ENCODE results near the gene METTL1.
A peak's percentile ranks its signal among the peaks of the same experiment; 100 is the strongest.

The METTL1 gene

DNA sequence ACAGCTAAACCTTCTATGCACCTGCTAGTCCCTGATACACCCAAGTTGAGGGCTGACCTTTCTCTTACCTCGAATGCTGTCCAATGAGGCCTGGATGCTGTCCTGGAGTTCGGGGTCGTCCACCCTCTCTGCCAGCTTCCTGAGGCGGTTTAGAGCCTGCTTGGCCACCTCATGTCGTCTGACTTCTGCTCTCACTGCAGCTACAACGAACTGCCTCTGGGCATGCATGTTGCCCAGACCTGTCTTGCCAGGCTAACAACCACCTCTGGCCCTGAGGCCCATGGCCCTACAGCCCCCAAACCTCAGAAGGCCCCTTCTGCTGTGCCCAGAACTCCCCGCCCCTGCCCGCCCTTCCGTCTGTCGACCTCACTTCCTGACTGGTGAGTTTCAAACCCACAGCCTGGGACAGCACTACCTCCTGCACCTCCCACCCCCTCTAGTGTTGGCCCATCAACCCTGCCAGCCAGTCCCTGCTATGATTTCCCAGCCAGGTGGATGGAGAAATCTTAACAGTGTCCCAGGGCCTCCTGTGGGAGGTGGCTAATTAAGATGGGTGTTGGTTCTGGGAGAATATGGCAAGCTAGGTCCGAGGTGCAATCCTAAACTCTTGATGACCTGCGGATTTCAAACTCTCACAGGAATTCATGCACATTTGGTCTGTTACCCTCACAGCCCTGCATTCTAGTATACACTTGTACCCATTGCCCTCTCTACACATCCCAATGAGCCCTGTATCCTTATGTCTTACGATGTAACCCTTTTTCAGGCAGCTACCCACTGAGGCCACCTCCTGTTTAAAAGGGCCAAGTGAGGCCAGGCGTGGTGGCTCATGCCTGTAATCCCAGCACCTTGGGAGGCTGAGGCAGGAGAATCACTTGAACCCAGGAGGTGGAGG, 29.8 kb downstream of the METTL1 start:
- no peak for TF ChIP-seq JUND (IDR thresholded peaks at IDR 0.05; ENCODE audit: low read depth)
- DNase-seq (ENCODE audit: low read depth in 1 of 2, low spot score in 1 of 2), result peak in 1 of 2 experiments; percentile 60
- in situ Hi-C loops (cut with HindIII; ENCODE audit: low pct_unique_long_range_greater_than_20kb, low sequenced_read_pairs), result no loop called here

GRCh38 chr12:57741413-57741789, 30.5 kb downstream of the METTL1 start:
- DNase-seq (ENCODE audit: low read depth in 1 of 2, low spot score in 1 of 2), result no peak
- TF ChIP-seq JUND (IDR thresholded peaks at IDR 0.05; ENCODE audit: low read depth), result no peak
- in situ Hi-C loops (cut with HindIII; ENCODE audit: low pct_unique_long_range_greater_than_20kb, low sequenced_read_pairs), result no loop called here

GRCh38 chr12:57740656-57741412, 31.1 kb downstream of the METTL1 start:
- no peak for TF ChIP-seq JUND (IDR thresholded peaks at IDR 0.05; ENCODE audit: low read depth)
- no peak for DNase-seq (ENCODE audit: low read depth in 1 of 2, low spot score in 1 of 2)
- in situ Hi-C loops (cut with HindIII; ENCODE audit: low pct_unique_long_range_greater_than_20kb, low sequenced_read_pairs), result no loop called here

DNA sequence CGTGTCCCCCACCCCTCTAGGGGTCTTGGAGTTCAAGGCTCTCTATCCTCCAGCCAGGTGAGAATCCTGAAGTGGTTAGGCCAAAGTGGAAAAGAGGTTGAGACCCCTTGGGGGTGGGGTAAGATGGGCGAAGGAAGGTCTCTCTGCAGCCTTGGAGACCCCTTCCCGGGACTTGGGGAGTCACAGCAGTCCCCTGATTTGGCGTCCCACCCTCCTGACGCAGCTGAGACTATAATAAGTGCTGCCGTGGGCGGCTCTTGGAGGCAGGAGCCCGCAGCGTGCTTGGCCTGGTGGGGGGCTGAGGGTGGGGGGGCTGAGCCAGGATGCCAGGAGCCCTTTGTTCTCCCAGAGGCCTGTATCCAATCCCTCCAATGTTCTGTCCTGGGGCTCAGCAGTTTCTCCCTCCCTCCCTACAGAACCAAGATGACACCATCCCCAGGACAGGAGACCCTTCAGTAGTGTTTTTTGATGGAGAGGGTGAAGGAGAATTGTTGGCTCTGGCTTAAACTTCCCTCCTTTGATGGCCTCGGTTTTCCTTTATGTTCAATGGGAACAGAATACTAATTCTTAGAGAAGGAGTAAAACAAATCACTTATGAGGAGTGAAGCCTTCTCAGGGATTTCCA, 31.9 kb downstream of the METTL1 start:
- in situ Hi-C loops (cut with HindIII; ENCODE audit: low pct_unique_long_range_greater_than_20kb, low sequenced_read_pairs), result no loop called here
- DNase-seq (ENCODE audit: low read depth in 1 of 2, low spot score in 1 of 2), result no peak
- TF ChIP-seq JUND (IDR thresholded peaks at IDR 0.05; ENCODE audit: low read depth), result no peak

DNA sequence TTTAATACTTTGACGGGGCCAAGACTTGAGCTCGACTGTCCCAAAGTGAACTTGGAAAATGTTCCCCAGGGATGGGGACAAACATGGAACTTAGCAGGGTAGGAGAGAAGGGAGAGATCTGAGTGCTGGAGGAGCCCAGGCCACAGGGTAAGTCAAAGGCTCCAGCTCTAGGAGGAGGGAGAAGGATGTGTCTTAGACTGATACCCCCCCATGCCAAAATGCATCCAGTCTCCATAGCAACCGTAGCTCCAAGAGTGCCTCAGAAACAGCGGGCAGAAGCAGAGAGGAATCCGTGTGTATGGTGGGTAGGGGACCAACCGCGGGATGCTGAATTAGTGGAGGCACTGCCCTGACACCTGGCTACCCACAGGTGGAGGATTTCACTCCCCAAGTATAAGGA, 32.5 kb downstream of the METTL1 start:
- DNase-seq (ENCODE audit: low read depth in 1 of 2, low spot score in 1 of 2), result no peak
- in situ Hi-C loops (cut with HindIII; ENCODE audit: low pct_unique_long_range_greater_than_20kb, low sequenced_read_pairs), result no loop called here
- TF ChIP-seq JUND (IDR thresholded peaks at IDR 0.05; ENCODE audit: low read depth), result no peak

DNA sequence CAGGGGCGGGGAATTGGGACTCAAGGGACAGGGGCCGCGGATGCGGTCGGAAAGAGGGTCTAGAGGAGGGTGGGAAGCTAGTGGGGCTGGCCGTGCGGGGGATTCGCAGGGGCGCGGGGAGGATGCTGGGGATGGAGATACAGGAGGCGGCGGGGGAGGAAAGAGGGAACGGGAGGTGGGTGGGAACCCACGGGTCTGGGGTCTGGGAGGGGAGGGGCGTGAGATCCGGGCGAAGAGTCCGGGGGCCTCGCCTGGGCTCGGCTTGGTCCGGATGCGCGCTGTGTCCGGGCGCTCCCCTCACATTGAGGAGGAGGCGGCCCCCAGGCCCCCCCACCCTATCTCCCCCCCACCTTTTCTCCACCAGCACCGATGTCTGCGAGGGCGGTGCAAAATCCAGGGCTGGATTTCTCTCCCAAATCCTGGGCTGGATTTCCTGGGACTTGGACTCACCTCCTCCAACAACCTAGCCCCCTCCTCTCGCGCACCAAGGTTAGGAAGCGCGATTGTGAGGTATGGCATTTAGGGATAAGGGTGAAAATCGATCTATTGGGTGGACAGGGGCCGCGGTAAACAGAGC, 33.2 kb downstream of the METTL1 start, which contains the start of gene AGAP2:
AGAP2 (minus strand) TSS at position 82 of the 577 bp plus-strand sequence. CDS start 496 bp downstream, outside the sequence.
- no peak for TF ChIP-seq JUND (IDR thresholded peaks at IDR 0.05; ENCODE audit: low read depth)
- in situ Hi-C loops (cut with HindIII; ENCODE audit: low pct_unique_long_range_greater_than_20kb, low sequenced_read_pairs), result no loop called here
- peak in 1 of 2 experiments; percentile 42 for DNase-seq (ENCODE audit: low read depth in 1 of 2, low spot score in 1 of 2)

DNA sequence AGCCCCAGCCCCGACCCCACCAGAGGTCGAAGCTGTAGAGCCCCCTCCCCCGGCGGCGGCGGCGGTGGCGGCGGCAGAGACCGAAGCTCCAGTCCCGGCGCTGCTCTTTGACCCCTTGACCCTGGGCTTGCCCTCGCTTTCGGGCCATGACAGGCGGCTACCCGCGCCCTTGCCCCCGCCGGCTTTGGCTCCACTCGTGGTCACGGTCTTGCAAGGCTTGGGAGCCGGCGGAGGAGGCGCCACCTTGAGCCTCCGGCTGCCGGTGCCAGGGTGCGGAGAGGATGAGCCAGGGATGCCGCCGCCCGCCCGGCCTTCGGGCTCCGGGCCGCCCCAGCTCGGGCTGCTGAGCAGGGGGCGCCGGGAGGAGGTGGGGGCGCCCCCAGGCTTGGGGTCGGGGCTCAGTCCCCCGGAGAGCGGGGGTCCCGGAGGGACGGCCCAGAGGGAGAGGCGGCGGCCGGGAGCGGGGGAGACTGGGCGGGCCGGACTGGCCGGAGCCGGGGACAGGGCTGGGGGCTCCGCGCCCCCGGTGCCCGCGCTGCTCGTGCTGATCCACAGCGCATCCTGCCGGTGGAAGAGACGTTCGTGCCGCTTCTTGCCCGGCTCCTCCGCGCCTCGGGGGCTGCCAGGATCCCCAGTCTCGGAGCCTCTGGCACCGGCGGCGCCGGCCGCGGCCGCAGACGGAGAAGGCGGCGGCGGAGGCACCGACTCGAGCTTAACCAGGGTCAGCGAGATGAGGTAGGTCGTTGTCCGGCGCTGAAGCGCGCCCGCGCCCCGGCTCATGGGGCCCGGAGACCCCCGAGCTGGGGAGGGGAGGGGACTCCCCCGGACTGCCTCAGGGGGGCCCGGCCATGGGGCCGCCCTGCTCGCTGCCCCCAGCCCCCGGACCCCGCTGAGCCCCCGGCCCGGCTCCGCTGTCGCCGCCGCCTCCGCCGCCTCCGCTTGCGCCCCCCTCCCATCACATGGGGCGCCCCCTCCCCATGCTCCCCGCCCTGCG, 34.1 kb downstream of the METTL1 start:
- peak in 1 of 2 experiments; percentile 61 for DNase-seq (ENCODE audit: low read depth in 1 of 2, low spot score in 1 of 2)
- no peak for TF ChIP-seq JUND (IDR thresholded peaks at IDR 0.05; ENCODE audit: low read depth)
- in situ Hi-C loops (cut with HindIII; ENCODE audit: low pct_unique_long_range_greater_than_20kb, low sequenced_read_pairs), result no loop called here

GRCh38 chr12:57736741-57737466, 35.0 kb downstream of the METTL1 start:
- no peak for TF ChIP-seq JUND (IDR thresholded peaks at IDR 0.05; ENCODE audit: low read depth)
- DNase-seq (ENCODE audit: low read depth in 1 of 2, low spot score in 1 of 2), result no peak
- in situ Hi-C loops (cut with HindIII; ENCODE audit: low pct_unique_long_range_greater_than_20kb, low sequenced_read_pairs), result no loop called here

DNA sequence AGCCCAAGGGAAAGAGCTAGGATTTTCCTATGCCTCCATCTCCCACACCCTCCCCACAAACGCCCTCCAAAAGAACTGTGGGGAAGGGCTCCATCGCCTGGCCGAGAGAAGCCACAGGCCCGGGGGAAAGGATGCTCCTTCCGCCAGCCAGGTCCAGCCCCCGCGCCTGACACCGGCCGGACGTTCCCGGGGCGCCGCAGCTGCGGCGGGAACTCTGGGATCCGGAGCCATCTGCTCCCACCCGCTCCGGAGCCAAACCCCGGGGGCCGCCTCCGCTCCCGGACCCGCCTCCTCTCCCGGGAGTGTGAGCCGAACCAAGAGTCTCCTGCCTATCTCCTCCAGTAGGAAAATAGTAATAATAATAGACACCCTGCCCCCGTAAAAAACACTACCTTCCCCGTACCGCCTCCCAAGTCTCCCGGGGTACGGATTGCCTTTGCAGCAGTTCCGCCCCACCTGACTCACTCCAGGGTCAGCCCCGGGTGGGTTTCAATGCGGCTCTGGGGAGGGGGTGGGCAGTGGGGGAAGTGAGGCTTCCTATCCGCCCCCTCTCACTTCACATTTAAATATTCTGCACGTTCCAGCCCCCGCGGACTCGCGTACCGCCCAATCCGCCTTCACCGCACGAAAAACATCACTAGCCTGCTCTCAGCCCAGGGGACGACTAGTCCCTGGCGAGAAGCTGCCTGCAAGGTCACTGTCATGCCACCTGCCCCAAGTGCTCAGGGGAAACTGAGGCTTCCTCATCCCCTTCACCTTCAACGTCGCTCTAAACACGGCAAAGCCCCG, 35.8 kb downstream of the METTL1 start:
- no peak for TF ChIP-seq JUND (IDR thresholded peaks at IDR 0.05; ENCODE audit: low read depth)
- in situ Hi-C loops (cut with HindIII; ENCODE audit: low pct_unique_long_range_greater_than_20kb, low sequenced_read_pairs), result no loop called here
- DNase-seq (ENCODE audit: low read depth in 1 of 2, low spot score in 1 of 2), result peak; percentile 43 to 61

DNA sequence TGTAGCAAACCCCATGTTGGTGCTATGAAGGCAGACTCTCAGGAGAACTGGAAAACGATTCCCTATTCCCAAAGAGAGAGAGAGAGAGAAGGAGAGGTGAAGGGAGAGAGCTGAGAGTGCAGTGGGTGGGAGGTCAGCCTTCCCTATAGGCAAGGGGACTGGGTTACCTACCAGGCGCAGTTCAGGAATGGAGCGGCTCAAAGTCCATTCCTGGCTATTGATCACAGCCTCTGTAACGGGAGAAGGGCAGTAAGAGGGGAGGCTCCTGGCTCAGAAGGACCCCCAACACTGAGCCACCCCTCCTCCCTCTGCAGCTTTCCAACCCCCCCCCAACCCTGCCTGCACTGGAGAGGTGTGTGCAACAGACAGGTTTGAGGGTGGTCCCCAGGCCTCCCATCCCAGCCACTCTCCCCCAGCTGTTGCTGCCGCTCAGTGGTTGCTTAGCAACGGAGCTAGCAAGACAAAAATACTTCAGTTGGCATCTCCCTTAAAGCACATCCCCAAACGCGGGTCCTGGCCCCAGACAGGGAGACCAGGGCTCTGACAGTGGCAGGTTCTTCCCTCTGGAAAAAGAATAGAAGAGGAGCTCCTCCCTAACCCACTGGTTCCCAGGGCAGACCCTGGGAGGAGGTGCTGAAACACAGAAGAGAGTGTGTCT, 36.6 kb downstream of the METTL1 start:
- no peak for TF ChIP-seq JUND (IDR thresholded peaks at IDR 0.05; ENCODE audit: low read depth)
- in situ Hi-C loops (cut with HindIII; ENCODE audit: low pct_unique_long_range_greater_than_20kb, low sequenced_read_pairs), result no loop called here
- no peak for DNase-seq (ENCODE audit: low read depth in 1 of 2, low spot score in 1 of 2)

Data from T47D (cell line).